Calu3 (cell line): Measurements from ENCODE around the gene DDX51. TPM values are rescaled to one million over a fixed set of nuclear protein-coding genes. Genes with fewer than 3 reads are reported as not detected.

Source experiments
- BruUV-seq: library from RNA; stranded (reverse); fragments of 400-500 nt; replicated peaks from 2 replicates; lab custom pipeline; 2021; lab: Mats Ljungman, UMichigan
- CTCF ChIA-PET: fragments of 300-600 bp; sonication (Branson Sonifier 250); formaldehyde crosslinking; loops from one replicate; lab custom pipeline; 2022; ENCODE audit warnings: antibody characterized with exemption; lab: Charles Lee
- DNase-seq: peaks from one replicate; pipeline ENCODE4 v3.0.0; 2022
- H3K27ac Mint-ChIP-seq: one replicate; pipeline ENCODE4 v1.8.0; 2022; ENCODE audit warnings: mixed read lengths; ENCODE audit not compliant: unreplicated experiment
- H3K27me3 Mint-ChIP-seq: one replicate; pipeline ENCODE4 v1.8.0; 2022; ENCODE audit warnings: mixed read lengths; ENCODE audit not compliant: unreplicated experiment
- H3K36me3 Mint-ChIP-seq: one replicate; pipeline ENCODE4 v1.8.0; 2022; ENCODE audit warnings: mild to moderate bottlenecking, moderate library complexity, mixed read lengths; ENCODE audit not compliant: insufficient read depth, unreplicated experiment
- H3K4me1 Mint-ChIP-seq: one replicate; pipeline ENCODE4 v1.8.0; 2022; ENCODE audit warnings: mild to moderate bottlenecking, low read depth, mixed read lengths; ENCODE audit not compliant: unreplicated experiment
- H3K4me3 Mint-ChIP-seq: one replicate; pipeline ENCODE4 v1.8.0; 2022; ENCODE audit warnings: mild to moderate bottlenecking, low read depth, moderate library complexity, mixed read lengths; ENCODE audit not compliant: unreplicated experiment
- H3K9me3 Mint-ChIP-seq: one replicate; pipeline ENCODE4 v1.8.0; 2022; ENCODE audit warnings: low read depth, mixed read lengths; ENCODE audit not compliant: unreplicated experiment
- intact Hi-C: fragments of 100-400 bp; cut with micrococcal nuclease; formaldehyde crosslinking; loops from one replicate; pipeline ENCODE4 v1.10.0; 2022; ENCODE audit not compliant: unreplicated experiment
- total RNA-seq: library from RNA; stranded (reverse); gene quantifications from 2 replicates; pipeline ENCODE4 v1.2.3, GENCODE V29; 2022
- TF ChIP-seq, protein P1 (sequence below): fragments of 200-600 bp; IDR thresholded peaks from one replicate; pipeline ENCODE4 v1.8.0; 2022; ENCODE audit warnings: antibody characterized with exemption; ENCODE audit not compliant: unreplicated experiment

The DDX51 gene
- total RNA-seq, 1 experiment from 2014 or later, result 46.3 TPM

DNA sequence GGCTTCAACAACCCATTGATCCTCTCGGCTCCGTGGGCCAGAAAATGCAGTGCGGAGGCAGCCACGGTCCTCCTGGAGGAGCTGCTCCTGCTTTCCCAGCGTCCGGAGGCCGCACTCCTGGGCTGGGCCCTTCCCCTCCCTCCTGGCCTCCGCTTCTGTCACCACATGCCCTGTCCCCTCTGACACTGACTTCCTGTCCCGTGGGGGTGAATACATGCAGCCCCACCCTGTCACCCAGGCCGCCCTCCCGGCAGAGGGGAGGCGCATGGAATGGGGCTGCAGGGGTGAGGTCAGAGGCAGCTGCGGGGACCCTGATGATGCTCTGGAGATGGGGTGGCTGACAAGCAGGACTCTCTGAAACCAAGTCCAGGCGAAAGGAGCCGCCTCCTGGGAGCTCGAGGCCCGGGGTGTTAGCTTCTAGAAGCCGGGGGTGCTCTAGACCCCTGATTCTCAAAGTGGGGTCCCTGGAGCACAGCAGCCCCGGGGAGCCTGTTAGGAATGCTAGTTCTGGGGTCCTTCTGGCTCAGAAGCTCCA is 32.3 kb upstream of the DDX51 start:
- no peak overlapping the region for H3K27ac Mint-ChIP-seq

DNA sequence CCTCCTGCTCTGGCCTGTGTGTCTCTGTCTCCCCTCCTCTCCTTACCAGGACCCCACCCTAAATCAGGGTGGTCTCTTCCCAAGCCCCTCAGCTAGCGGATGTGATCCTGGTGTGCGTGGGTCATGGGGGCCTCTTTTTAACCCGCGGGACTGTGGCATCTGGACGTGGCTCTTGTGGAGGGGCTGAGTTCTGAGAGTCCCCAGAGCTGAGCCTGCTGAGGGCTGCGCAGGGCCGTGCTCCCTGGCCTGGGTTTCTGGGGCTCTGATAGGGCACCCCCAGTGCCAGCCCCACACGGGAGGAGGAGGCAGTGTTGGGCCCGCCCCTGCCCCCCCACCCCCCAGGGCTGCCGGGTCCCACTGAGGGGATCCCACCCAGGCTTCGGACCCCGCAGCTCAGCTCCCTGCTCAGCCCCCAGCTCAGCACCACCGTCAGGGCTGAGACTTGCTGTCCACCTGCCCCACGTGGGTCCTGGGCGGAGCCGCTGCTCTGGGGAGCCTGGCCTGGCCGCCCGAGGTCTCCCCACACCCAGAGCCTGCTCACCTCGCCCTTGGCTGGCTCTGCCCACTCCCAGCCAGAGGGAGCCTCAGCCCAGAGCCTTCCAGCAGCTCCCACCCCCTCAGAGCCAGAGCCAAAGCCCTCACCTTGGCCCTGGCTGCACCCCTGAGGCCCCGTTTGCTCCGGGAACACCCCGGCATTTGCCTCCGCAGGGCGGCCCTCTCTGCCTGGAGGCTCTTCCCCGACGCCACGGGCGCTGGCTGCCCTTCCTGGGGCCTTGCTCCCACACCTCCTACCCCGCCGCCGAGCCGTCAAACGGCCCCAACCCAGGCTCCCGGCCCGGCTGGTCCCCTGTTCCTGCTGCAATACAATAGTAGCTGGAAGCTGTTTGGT is 31.6 kb upstream of the DDX51 start:
- no peaks in the 10 kb centered on the region for H3K9me3 Mint-ChIP-seq
- TF ChIP-seq, protein P1, sequence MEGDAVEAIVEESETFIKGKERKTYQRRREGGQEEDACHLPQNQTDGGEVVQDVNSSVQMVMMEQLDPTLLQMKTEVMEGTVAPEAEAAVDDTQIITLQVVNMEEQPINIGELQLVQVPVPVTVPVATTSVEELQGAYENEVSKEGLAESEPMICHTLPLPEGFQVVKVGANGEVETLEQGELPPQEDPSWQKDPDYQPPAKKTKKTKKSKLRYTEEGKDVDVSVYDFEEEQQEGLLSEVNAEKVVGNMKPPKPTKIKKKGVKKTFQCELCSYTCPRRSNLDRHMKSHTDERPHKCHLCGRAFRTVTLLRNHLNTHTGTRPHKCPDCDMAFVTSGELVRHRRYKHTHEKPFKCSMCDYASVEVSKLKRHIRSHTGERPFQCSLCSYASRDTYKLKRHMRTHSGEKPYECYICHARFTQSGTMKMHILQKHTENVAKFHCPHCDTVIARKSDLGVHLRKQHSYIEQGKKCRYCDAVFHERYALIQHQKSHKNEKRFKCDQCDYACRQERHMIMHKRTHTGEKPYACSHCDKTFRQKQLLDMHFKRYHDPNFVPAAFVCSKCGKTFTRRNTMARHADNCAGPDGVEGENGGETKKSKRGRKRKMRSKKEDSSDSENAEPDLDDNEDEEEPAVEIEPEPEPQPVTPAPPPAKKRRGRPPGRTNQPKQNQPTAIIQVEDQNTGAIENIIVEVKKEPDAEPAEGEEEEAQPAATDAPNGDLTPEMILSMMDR, result no peak
- peaks cover 91% of the 10 kb centered on the region for H3K27me3 Mint-ChIP-seq
- no TSS peak for BruUV-seq
- no peaks in the 10 kb centered on the region for H3K36me3 Mint-ChIP-seq
- H3K4me3 Mint-ChIP-seq, result no peak overlapping the region
- CTCF ChIA-PET, result interaction anchor here (2.1 kb wide), 1 partner anchor 14 kb away, joined by 5 read pairs; no protein-coding TSS in a partner anchor
- H3K27ac Mint-ChIP-seq, result no peak overlapping the region
- intact Hi-C loops, result no loop called here
- no peak for DNase-seq
- no peaks in the 10 kb centered on the region for H3K4me1 Mint-ChIP-seq

More for the DNA sequence above, 32.3 kb upstream of the DDX51 start:
- Mint-ChIP-seq H3K9me3 (no peaks in the 10 kb centered on the region), H3K4me3 (no peak overlapping the region), H3K4me1 (no peaks in the 10 kb centered on the region), H3K27me3 (peaks cover 91% of the 10 kb centered on the region), H3K36me3 (no peaks in the 10 kb centered on the region)
- intact Hi-C loops, result no loop called here
- TF ChIP-seq, protein P1, result no peak
- BruUV-seq, result no TSS peak
- CTCF ChIA-PET, result interaction anchor here (2.1 kb wide), 1 partner anchor 13 kb away, joined by 5 read pairs; no protein-coding TSS in a partner anchor
- no peak for DNase-seq

GRCh38 chr12:132174839-132175490 is 30.8 kb upstream of the DDX51 start:
- DNase-seq, result no peak
- BruUV-seq, result no TSS peak
- TF ChIP-seq, protein P1, result no peak
- H3K4me1 Mint-ChIP-seq, result no peaks in the 10 kb centered on the region
- H3K27me3 Mint-ChIP-seq, result peaks cover 94% of the 10 kb centered on the region
- H3K4me3 Mint-ChIP-seq, result no peak overlapping the region
- H3K36me3 Mint-ChIP-seq, result no peaks in the 10 kb centered on the region
- no peak overlapping the region for H3K27ac Mint-ChIP-seq
- no peaks in the 10 kb centered on the region for H3K9me3 Mint-ChIP-seq
- CTCF ChIA-PET, result interaction anchor here (1.1 to 2.1 kb wide), 2 partner anchors 12 to 14 kb away, joined by 3 to 5 read pairs; no protein-coding TSS in a partner anchor
- intact Hi-C loops, result no loop called here

DNA sequence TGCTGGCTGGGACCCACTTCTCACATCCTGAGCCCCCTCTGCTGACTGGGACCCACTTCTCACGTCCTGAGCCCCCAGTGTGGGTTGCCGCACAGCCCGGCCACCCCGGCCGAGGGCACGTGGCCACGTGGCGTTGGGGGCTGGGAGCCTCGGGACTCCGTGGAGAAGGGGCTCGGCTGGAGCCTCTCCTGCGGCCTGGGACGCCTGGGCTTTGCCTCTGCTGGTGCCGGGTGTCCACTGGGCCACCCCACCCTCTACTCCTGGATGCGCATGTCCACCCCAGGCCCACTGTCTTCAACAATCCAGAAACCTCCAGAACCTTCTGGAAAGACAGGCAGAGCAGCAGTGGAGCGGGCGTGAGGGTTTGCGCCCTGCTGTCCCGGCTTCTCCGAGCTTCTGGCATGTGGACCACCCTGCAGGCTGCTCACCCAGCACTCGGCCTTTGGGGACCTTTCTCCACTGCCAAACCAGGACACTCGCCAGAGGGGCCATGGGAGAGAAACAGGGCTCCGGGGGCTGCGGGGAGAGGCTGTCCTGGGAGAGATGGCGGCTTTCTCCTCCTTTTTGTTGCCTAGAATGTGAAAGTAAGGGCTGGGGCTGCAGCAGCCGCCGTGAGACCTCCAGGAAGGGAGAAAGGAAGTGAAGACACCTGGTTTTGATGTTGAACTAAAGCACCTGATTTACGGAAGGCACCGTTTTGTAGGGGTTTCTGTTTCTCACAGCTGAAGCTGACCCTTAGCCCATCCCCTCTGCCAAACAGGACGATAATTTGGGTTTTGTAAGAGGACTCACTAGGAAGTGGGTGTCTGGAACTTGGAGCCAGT is 30.1 kb upstream of the DDX51 start:
- intact Hi-C loops, result no loop called here
- H3K4me3 Mint-ChIP-seq, result no peak overlapping the region
- BruUV-seq, result no TSS peak
- H3K9me3 Mint-ChIP-seq, result no peaks in the 10 kb centered on the region
- H3K36me3 Mint-ChIP-seq, result no peaks in the 10 kb centered on the region
- no peaks in the 10 kb centered on the region for H3K4me1 Mint-ChIP-seq
- TF ChIP-seq, protein P1, result no peak
- H3K27me3 Mint-ChIP-seq, result peaks cover 94% of the 10 kb centered on the region
- no peak overlapping the region for H3K27ac Mint-ChIP-seq
- DNase-seq, result no peak
- CTCF ChIA-PET, result interaction anchor here (1.1 kb wide), 1 partner anchor 11 kb away, joined by 3 read pairs; no protein-coding TSS in a partner anchor
